ENCODE measurements around the gene PLAC9.

Gene PLAC9

DNA sequence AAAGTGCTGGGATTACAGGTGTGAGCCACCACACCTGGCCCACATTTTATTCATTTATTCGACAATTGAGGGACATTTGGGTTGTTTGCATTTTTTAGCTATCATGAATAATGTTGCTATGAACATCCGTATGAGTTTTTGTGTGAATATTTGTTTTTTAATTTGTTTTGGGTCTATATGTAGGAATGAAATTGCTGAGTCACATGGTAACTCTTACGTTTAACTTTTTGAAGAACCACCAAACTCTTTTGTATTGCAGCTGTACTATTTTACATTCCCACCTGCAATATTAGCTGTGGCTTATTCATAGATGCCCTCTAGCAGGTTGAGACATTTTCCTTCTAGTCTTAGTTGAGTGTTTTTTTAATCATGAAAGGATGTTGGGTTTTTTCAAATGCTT, 14.4 kb downstream of the PLAC9 start:
- Histone ChIP-seq H3K4me2 (ENCODE audit: low read depth, low read length, poor library complexity, severe bottlenecking) (no peak overlapping the region), H2AFZ (ENCODE audit: low read depth, low read length, severe bottlenecking) (no peak overlapping the region)

DNA sequence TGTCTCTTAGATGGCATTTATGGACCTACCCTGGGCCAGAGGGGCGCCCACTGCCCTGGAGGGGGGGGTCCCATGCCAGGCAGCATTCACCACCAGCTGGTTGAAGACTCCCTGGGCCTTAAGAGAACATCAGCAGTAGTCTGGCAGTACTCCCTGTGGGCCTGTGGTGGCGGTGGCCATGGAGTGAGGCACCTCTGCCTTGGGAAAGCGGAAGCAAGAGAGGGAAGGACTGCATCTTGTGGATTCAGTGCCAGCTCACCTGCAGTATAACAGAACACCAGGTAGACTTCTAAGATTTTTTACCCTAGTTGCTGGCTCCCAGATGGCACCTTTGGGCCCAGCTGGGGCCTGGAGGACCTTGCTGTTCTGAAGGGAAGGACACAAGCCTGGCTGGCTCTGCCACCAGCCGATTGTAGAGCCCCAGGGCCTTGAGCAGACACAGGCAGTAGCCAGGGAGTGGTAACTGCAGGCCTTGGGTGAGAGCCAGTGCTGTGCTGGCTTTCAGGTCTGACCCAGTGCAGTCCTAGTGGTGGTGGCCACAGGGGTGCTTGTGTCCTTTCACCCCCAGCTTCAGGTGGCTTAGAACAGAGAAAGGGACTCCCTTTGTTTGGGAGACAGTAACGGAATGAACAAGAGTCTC, 15.8 kb downstream of the PLAC9 start:
- no peaks in the 10 kb centered on the region for H3K9me3 ChIP-seq (ENCODE audit: insufficient read depth, low read length)
- H3K36me3 ChIP-seq (ENCODE audit: low read length): no peaks in the 10 kb centered on the region; the same call in 1 of the 2 replicates
- TF ChIP-seq EZH2phosphoT487 (conservative IDR thresholded peaks at IDR 0.05; ENCODE audit: low read length): no peak
- TF ChIP-seq, protein P1, sequence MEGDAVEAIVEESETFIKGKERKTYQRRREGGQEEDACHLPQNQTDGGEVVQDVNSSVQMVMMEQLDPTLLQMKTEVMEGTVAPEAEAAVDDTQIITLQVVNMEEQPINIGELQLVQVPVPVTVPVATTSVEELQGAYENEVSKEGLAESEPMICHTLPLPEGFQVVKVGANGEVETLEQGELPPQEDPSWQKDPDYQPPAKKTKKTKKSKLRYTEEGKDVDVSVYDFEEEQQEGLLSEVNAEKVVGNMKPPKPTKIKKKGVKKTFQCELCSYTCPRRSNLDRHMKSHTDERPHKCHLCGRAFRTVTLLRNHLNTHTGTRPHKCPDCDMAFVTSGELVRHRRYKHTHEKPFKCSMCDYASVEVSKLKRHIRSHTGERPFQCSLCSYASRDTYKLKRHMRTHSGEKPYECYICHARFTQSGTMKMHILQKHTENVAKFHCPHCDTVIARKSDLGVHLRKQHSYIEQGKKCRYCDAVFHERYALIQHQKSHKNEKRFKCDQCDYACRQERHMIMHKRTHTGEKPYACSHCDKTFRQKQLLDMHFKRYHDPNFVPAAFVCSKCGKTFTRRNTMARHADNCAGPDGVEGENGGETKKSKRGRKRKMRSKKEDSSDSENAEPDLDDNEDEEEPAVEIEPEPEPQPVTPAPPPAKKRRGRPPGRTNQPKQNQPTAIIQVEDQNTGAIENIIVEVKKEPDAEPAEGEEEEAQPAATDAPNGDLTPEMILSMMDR (IDR thresholded peaks at IDR 0.05; ENCODE audit: insufficient read depth, low read length, poor library complexity, severe bottlenecking): no peak
- H3K4me2 ChIP-seq (ENCODE audit: low read depth, low read length, poor library complexity, severe bottlenecking): no peak overlapping the region
- no peaks in the 10 kb centered on the region for H3K79me2 ChIP-seq (ENCODE audit: insufficient read depth, low read length)
- no peak overlapping the region for H2AFZ ChIP-seq (ENCODE audit: low read depth, low read length, severe bottlenecking)
- H3K4me3 ChIP-seq (ENCODE audit: insufficient read depth, low read length, poor library complexity, severe bottlenecking): no peak overlapping the region
- H3K9me2 ChIP-seq (replicated peaks; ENCODE audit: insufficient read depth, low read length): no peaks in the 10 kb centered on the region
- no peak overlapping the region for H3K27ac ChIP-seq (ENCODE audit: low read depth, low read length)
- no peaks in the 10 kb centered on the region for H4K20me1 ChIP-seq (ENCODE audit: low read depth, low read length)
- peaks cover 16% of the 10 kb centered on the region for H3F3A ChIP-seq (ENCODE audit: insufficient read depth)
- no peak overlapping the region for H3K9ac ChIP-seq (ENCODE audit: low read length)
- no peaks in the 10 kb centered on the region for H3K27me3 ChIP-seq (ENCODE audit: low read length)

More for the DNA sequence above, 14.4 kb downstream of the PLAC9 start:
- Histone ChIP-seq H3K79me2 (ENCODE audit: insufficient read depth, low read length) (no peaks in the 10 kb centered on the region), H3K9ac (ENCODE audit: low read length) (no peak overlapping the region), H3K4me3 (ENCODE audit: insufficient read depth, low read length, poor library complexity, severe bottlenecking) (no peak overlapping the region), H3K9me3 (ENCODE audit: insufficient read depth, low read length) (no peaks in the 10 kb centered on the region), H4K20me1 (ENCODE audit: low read depth, low read length) (no peaks in the 10 kb centered on the region), H3K27me3 (ENCODE audit: low read length) (no peaks in the 10 kb centered on the region), H3K27ac (ENCODE audit: low read depth, low read length) (no peak overlapping the region), H3K36me3 (ENCODE audit: low read length) (no peaks in the 10 kb centered on the region; the same call in 1 of the 2 replicates), H3K9me2 (replicated peaks; ENCODE audit: insufficient read depth, low read length) (no peaks in the 10 kb centered on the region), H3F3A (ENCODE audit: insufficient read depth) (peaks cover 16% of the 10 kb centered on the region)
- no peak for TF ChIP-seq EZH2phosphoT487 (conservative IDR thresholded peaks at IDR 0.05; ENCODE audit: low read length)
- TF ChIP-seq, protein P1 (IDR thresholded peaks at IDR 0.05; ENCODE audit: insufficient read depth, low read length, poor library complexity, severe bottlenecking): no peak

DNA sequence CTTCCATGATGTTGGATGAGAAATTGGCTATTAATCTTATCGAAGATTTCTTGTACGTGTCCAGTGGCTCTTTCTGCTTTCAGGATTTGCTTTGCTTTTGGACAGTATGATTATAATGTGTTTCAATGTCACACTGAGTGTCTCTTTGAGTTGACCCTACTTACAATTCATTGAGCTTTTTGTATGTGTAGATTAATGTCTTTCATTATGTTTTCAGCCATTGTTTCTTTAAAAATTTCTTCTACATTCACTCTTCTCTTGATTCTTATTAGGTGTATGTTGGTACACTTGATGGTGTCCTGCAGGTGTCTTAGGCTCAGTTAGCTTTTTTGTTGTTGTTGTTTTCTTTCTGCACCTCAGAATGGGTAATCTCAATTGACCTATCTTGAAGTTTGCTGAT, 16.6 kb downstream of the PLAC9 start:
- TF ChIP-seq, protein P1 (IDR thresholded peaks at IDR 0.05; ENCODE audit: insufficient read depth, low read length, poor library complexity, severe bottlenecking): no peak
- TF ChIP-seq EZH2phosphoT487 (conservative IDR thresholded peaks at IDR 0.05; ENCODE audit: low read length): no peak
- Histone ChIP-seq H2AFZ (ENCODE audit: low read depth, low read length, severe bottlenecking) (no peak overlapping the region), H4K20me1 (ENCODE audit: low read depth, low read length) (no peaks in the 10 kb centered on the region), H3K79me2 (ENCODE audit: insufficient read depth, low read length) (no peaks in the 10 kb centered on the region), H3K36me3 (ENCODE audit: low read length) (no peaks in the 10 kb centered on the region; the same call in 1 of the 2 replicates), H3K9me3 (ENCODE audit: insufficient read depth, low read length) (no peaks in the 10 kb centered on the region), H3K4me3 (ENCODE audit: insufficient read depth, low read length, poor library complexity, severe bottlenecking) (no peak overlapping the region), H3K27ac (ENCODE audit: low read depth, low read length) (no peak overlapping the region), H3K9me2 (replicated peaks; ENCODE audit: insufficient read depth, low read length) (no peaks in the 10 kb centered on the region), H3K27me3 (ENCODE audit: low read length) (no peaks in the 10 kb centered on the region), H3F3A (ENCODE audit: insufficient read depth) (peaks cover 16% of the 10 kb centered on the region), H3K9ac (ENCODE audit: low read length) (no peak overlapping the region), H3K4me2 (ENCODE audit: low read depth, low read length, poor library complexity, severe bottlenecking) (no peak overlapping the region)

All from SU-DHL-6 (cell line).